Rectal smooth muscle tissue (tissue), 1 donor: Measurements from ENCODE around the gene SVEP1.
"Not testable (repeated sequence)": the region's sequence is repeated elsewhere in the genome, so short reads cannot be mapped to it uniquely, and the experiment has no call there.

ENCODE experiments used
- H3K27ac ChIP-seq: one replicate; pipeline ENCODE4 v1.7.0; 2013; ENCODE audit warnings: low read depth, low read length, inconsistent platforms
- H3K27me3 ChIP-seq: one replicate; pipeline ENCODE4 v1.7.0; 2013; ENCODE audit warnings: low read length; ENCODE audit not compliant: control insufficient read depth, insufficient read depth
- H3K36me3 ChIP-seq: one replicate; pipeline ENCODE4 v1.7.0; 2013; ENCODE audit warnings: low read length; ENCODE audit not compliant: control insufficient read depth, insufficient read depth
- H3K4me1 ChIP-seq: one replicate; pipeline ENCODE4 v1.7.0; 2013; ENCODE audit warnings: low read length; ENCODE audit not compliant: control insufficient read depth, insufficient read depth
- H3K4me3 ChIP-seq: one replicate; pipeline ENCODE4 v1.7.0; 2013; ENCODE audit warnings: low read length
- H3K9ac ChIP-seq: one replicate; pipeline ENCODE4 v1.7.0; 2013; ENCODE audit warnings: low read length

Gene SVEP1

GRCh38 chr9:110426052-110426709 is 153.4 kb downstream of the SVEP1 start:
- no peak overlapping the region for H3K9ac ChIP-seq

GRCh38 chr9:110414471-110414870 is 165.1 kb downstream of the SVEP1 start:
- H3K36me3 ChIP-seq, result no peaks in the 10 kb centered on the region
- H3K4me3 ChIP-seq, result no peak overlapping the region
- no peak overlapping the region for H3K9ac ChIP-seq
- no peaks in the 10 kb centered on the region for H3K4me1 ChIP-seq
- no peaks in the 10 kb centered on the region for H3K27me3 ChIP-seq
- no peak overlapping the region for H3K27ac ChIP-seq

More at GRCh38 chr9:110426052-110426709, 153.4 kb downstream of the SVEP1 start:
- no peaks in the 10 kb centered on the region for H3K4me1 ChIP-seq
- H3K27me3 ChIP-seq, result no peaks in the 10 kb centered on the region
- no peaks in the 10 kb centered on the region for H3K36me3 ChIP-seq
- H3K27ac ChIP-seq, result no peak overlapping the region
- no peak overlapping the region for H3K4me3 ChIP-seq

- Histone ChIP-seq H3K36me3 (no peaks in the 10 kb centered on the region), H3K9ac (no peak overlapping the region), H3K27ac (no peak overlapping the region)
Observed at GRCh38 chr9:110410961-110411360, 168.6 kb downstream of the SVEP1 start.

GRCh38 chr9:110408598-110408997 is 170.9 kb downstream of the SVEP1 start:
- Histone ChIP-seq H3K9ac (no peak overlapping the region), H3K4me1 (no peaks in the 10 kb centered on the region), H3K4me3 (no peak overlapping the region), H3K27ac (no peak overlapping the region), H3K36me3 (no peaks in the 10 kb centered on the region), H3K27me3 (no peaks in the 10 kb centered on the region)

More at GRCh38 chr9:110410961-110411360, 168.6 kb downstream of the SVEP1 start:
- Histone ChIP-seq H3K4me1 (no peaks in the 10 kb centered on the region), H3K27me3 (no peaks in the 10 kb centered on the region), H3K4me3 (no peak overlapping the region)

- no peaks in the 10 kb centered on the region for H3K36me3 ChIP-seq
- H3K27me3 ChIP-seq, result no peaks in the 10 kb centered on the region
- no peak overlapping the region for H3K4me3 ChIP-seq
- no peak overlapping the region for H3K27ac ChIP-seq
- H3K4me1 ChIP-seq, result no peaks in the 10 kb centered on the region
- H3K9ac ChIP-seq, result no peak overlapping the region
Observed at GRCh38 chr9:110405858-110406443, 173.6 kb downstream of the SVEP1 start.

GRCh38 chr9:110404473-110404872 is 175.1 kb downstream of the SVEP1 start:
- H3K36me3 ChIP-seq, result no peaks in the 10 kb centered on the region
- no peaks in the 10 kb centered on the region for H3K4me1 ChIP-seq
- no peak overlapping the region for H3K4me3 ChIP-seq
- H3K27ac ChIP-seq, result no peak overlapping the region
- no peak overlapping the region for H3K9ac ChIP-seq
- H3K27me3 ChIP-seq, result no peaks in the 10 kb centered on the region

GRCh38 chr9:110399983-110400382 is 179.6 kb downstream of the SVEP1 start:
- Histone ChIP-seq H3K4me3 (no peak overlapping the region), H3K27ac (no peak overlapping the region)

GRCh38 chr9:110398992-110399391 is 180.5 kb downstream of the SVEP1 start:
- H3K4me3 ChIP-seq, H3K4me1 ChIP-seq, H3K9ac ChIP-seq, H3K27ac ChIP-seq, H3K36me3 ChIP-seq, H3K27me3 ChIP-seq: not testable (repeated sequence)

More at GRCh38 chr9:110399983-110400382, 179.6 kb downstream of the SVEP1 start:
- Histone ChIP-seq H3K4me1 (no peaks in the 10 kb centered on the region), H3K9ac (no peak overlapping the region), H3K27me3 (no peaks in the 10 kb centered on the region), H3K36me3 (no peaks in the 10 kb centered on the region)

GRCh38 chr9:110391826-110392485 is 187.6 kb downstream of the SVEP1 start:
- Histone ChIP-seq H3K36me3 (no peaks in the 10 kb centered on the region), H3K9ac (no peak overlapping the region), H3K27me3 (no peaks in the 10 kb centered on the region), H3K4me1 (no peaks in the 10 kb centered on the region), H3K27ac (no peak overlapping the region), H3K4me3 (no peak overlapping the region)

GRCh38 chr9:110389148-110389750 is 190.3 kb downstream of the SVEP1 start:
- H3K27ac ChIP-seq, result no peak overlapping the region
- H3K27me3 ChIP-seq, result no peaks in the 10 kb centered on the region
- H3K9ac ChIP-seq, result no peak overlapping the region
- H3K4me1 ChIP-seq, result no peaks in the 10 kb centered on the region
- H3K36me3 ChIP-seq, result no peaks in the 10 kb centered on the region
- no peak overlapping the region for H3K4me3 ChIP-seq

GRCh38 chr9:110383491-110383890 is 196.1 kb downstream of the SVEP1 start:
- H3K4me1 ChIP-seq, result no peaks in the 10 kb centered on the region
- no peak overlapping the region for H3K4me3 ChIP-seq
- no peaks in the 10 kb centered on the region for H3K27me3 ChIP-seq
- H3K36me3 ChIP-seq, result no peaks in the 10 kb centered on the region
- no peak overlapping the region for H3K9ac ChIP-seq
- no peak overlapping the region for H3K27ac ChIP-seq

GRCh38 chr9:110382731-110383130 is 196.8 kb downstream of the SVEP1 start:
- no peak overlapping the region for H3K4me3 ChIP-seq
- no peaks in the 10 kb centered on the region for H3K27me3 ChIP-seq
- no peak overlapping the region for H3K9ac ChIP-seq
- H3K36me3 ChIP-seq, result no peaks in the 10 kb centered on the region
- no peak overlapping the region for H3K27ac ChIP-seq
- H3K4me1 ChIP-seq, result no peaks in the 10 kb centered on the region
